ENCODE measurements around the gene ATE1. TPM values are rescaled to one million over a fixed set of nuclear protein-coding genes. Genes with fewer than 3 reads are reported as not detected.

The ATE1 gene
- total RNA-seq, 4 donors from 2014 or later: 15.5 to 29.8 (median 22.6) TPM

DNA sequence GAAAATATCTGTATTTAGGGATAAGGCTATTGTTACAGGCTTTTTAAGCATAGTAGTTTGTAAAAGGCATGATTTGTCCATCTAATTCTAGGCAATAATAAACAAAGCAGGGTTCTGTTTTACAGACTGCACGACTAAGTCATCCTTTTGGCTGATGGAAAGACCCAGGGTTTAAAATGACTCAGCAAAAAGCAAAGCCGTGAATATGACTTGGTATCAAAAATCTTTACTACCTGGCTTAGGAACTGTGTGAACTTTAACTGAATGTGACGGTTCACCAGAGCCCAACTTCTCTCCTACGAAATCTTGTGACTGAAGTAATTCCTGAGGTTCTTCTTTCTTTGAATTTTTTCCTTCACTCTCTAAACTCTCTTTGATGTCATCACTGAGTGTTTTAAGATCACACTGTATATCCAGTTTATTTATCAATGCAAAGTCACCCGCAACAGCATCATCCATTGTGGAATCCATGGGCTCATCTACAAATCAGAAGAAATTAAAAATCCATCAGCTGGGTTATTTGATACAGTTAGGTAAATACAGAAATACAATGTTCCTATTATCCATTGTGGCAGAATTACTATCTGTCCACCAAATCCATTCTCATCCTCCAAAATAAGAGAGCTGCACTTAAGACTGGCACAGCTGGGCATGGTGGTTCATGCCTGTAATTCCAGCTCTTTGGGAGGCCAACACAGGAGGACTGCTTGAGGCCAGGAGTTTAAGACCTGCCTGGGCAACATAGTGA, 17.0 kb downstream of the ATE1 start:
- intact Hi-C loops (cut with DNase I): no loop called here

DNA sequence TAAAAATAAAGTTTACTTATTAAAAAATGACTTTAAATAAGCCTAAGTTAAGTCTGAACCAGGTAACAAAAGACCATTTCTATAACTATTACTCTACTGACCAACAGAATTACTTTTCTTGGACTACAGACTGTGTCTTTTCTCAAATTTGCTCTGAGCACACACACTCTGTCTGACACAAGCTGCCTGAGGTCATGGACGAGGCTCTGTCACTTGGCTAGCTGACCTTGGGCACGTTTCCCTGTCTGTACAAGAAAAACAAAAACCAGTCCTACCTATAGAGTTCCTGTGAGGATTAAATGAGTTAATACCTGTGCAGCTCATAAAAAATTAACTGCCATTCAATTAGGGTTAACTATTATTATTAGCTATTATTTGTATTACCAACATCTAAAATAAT, 22.9 kb downstream of the ATE1 start:
- no peak for DNase-seq
- TF ChIP-seq, protein P1, sequence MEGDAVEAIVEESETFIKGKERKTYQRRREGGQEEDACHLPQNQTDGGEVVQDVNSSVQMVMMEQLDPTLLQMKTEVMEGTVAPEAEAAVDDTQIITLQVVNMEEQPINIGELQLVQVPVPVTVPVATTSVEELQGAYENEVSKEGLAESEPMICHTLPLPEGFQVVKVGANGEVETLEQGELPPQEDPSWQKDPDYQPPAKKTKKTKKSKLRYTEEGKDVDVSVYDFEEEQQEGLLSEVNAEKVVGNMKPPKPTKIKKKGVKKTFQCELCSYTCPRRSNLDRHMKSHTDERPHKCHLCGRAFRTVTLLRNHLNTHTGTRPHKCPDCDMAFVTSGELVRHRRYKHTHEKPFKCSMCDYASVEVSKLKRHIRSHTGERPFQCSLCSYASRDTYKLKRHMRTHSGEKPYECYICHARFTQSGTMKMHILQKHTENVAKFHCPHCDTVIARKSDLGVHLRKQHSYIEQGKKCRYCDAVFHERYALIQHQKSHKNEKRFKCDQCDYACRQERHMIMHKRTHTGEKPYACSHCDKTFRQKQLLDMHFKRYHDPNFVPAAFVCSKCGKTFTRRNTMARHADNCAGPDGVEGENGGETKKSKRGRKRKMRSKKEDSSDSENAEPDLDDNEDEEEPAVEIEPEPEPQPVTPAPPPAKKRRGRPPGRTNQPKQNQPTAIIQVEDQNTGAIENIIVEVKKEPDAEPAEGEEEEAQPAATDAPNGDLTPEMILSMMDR (IDR thresholded peaks at IDR 0.05): no peak
- TF ChIP-seq POLR2A (IDR thresholded peaks at IDR 0.05): no peak
- H3K27me3 ChIP-seq: no peaks in the 10 kb centered on the region
- H3K9me3 ChIP-seq: no peaks in the 10 kb centered on the region
- H3K4me1 ChIP-seq: peaks cover 0 to 17% (median 0%) of the 10 kb centered on the region in 3 donors
- intact Hi-C loops (cut with DNase I): no loop called here
- no peak overlapping the region for H3K4me3 ChIP-seq
- WGBS, 2 donors: 26 to 36% methylated on average over 2 of the region's 2 CpGs
- no peak overlapping the region for H3K27ac ChIP-seq
- peaks cover 0 to 75% (median 0%) of the 10 kb centered on the region in 3 donors for H3K36me3 ChIP-seq

More for the DNA sequence above, 17.0 kb downstream of the ATE1 start:
- Histone ChIP-seq H3K9me3 (no peaks in the 10 kb centered on the region), H3K4me1 (peaks cover 0 to 14% (median 0%) of the 10 kb centered on the region in 3 donors), H3K36me3 (peaks cover 0 to 76% (median 3%) of the 10 kb centered on the region in 3 donors), H3K27me3 (no peaks in the 10 kb centered on the region), H3K4me3 (no peak overlapping the region), H3K27ac (peak overlapping the region in 1 of 4 donors; percentile 57)
- no peak for DNase-seq
- 53 to 57% methylated on average over 5 of the region's 5 CpGs for WGBS, 2 donors
- no peak for TF ChIP-seq POLR2A (IDR thresholded peaks at IDR 0.05)
- TF ChIP-seq, protein P1 (IDR thresholded peaks at IDR 0.05): no peak

DNA sequence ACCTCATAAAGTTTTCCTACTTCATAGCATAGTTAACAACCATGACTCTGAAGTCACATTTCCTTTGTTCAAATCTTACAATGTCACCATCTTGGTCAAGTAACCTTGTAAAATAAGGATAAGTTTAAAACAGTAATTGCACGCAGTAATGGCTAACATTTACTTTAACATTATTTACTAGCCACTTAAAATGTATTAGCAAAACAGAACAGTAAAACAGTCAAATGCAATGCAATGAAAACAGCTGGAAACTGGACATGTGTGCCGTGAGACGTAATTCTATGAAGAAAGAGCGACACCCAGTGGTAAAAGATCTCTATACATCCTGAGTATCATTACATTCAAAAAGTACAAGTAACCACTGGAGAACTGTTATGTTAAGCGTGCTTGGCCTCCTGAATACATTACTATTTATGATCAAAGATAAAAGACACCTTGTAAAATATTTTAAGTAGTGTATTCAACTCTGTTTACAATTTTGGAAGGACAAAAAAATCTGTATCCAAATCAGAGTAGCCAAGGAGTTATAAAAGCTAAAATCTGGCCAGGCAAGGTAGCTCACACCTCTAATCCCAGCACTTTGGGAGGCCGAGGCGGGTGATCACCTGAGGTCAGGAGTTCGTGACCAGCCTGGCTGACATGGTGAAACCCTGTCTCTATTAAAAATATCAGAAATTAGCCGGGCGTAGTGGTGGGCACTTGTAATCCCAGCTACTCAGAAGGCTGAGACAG, 27.2 kb downstream of the ATE1 start:
- TF ChIP-seq, protein P1 (IDR thresholded peaks at IDR 0.05): peak; percentile 26 to 67 (median 58)
- no peak for TF ChIP-seq POLR2A (IDR thresholded peaks at IDR 0.05)
- intact Hi-C loops (cut with DNase I): no loop called here
- Histone ChIP-seq H3K4me1 (peaks cover 0 to 13% (median 0%) of the 10 kb centered on the region in 3 donors), H3K27ac (no peak overlapping the region), H3K4me3 (no peak overlapping the region), H3K9me3 (no peaks in the 10 kb centered on the region), H3K36me3 (peaks cover 0 to 67% (median 6%) of the 10 kb centered on the region in 3 donors), H3K27me3 (no peaks in the 10 kb centered on the region)
- no peak for DNase-seq
- 35 to 43% methylated on average over 10 of the region's 10 CpGs for WGBS, 2 donors

DNA sequence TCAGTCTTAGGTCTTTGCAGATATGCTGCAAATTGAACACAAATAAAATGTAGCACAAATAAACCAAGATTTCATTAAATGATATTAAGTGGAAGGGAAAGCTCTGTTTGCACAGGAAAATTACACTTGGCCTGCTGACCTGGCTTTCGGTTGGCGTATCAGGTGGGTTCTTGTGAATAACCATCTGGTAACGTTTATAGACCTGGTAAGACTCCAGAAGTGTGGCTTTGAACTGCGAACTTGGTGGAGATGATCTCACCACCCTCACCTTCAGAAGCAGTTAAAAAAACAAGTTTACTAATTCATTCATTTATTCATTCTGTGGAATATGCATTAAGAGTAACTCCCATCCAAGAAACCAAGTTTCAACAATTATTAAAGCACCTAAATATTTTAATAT, 28.1 kb downstream of the ATE1 start:
- intact Hi-C loops (cut with DNase I): loop anchor here (10.0 kb wide), 1 partner anchor 965 kb away; no protein-coding TSS in a partner anchor

More for the DNA sequence above, 28.1 kb downstream of the ATE1 start:
- peaks cover 0 to 73% (median 6%) of the 10 kb centered on the region in 3 donors for H3K36me3 ChIP-seq
- no peak overlapping the region for H3K27ac ChIP-seq
- no peaks in the 10 kb centered on the region for H3K27me3 ChIP-seq
- no peak for DNase-seq
- H3K4me3 ChIP-seq: no peak overlapping the region
- TF ChIP-seq, protein P1 (IDR thresholded peaks at IDR 0.05): no peak
- no peak for TF ChIP-seq POLR2A (IDR thresholded peaks at IDR 0.05)
- WGBS, 2 donors: 70 to 84% methylated on average over 4 of the region's 4 CpGs
- no peaks in the 10 kb centered on the region for H3K9me3 ChIP-seq
- peaks cover 0 to 4% (median 0%) of the 10 kb centered on the region in 3 donors for H3K4me1 ChIP-seq

Data from esophagus squamous epithelium (tissue), 5 donors.